GM18519 (cell line): ENCODE measurements around the gene IL2RG.

ENCODE experiments used
- ATAC-seq: cut with Tn5 transposase; IDR thresholded peaks from one replicate; pipeline ENCODE4 v1.9.1; 2021; ENCODE audit warnings: mild to moderate bottlenecking, moderate library complexity; ENCODE audit not compliant: unreplicated experiment, low FRiP score

Gene IL2RG

GRCh38 chrX:71111141-71111843 is at the start of gene IL2RG:
Gene IL2RG, minus strand, starts transcription at chrX:71111577. Its CDS starts 38 bp downstream, at chrX:71111539.
- ATAC-seq = peak; percentile 83

- no peak for ATAC-seq
These were observed 49.1 kb upstream of the IL2RG start for GRCh38 chrX:71160475-71160874.

- no peak for ATAC-seq
These were observed 48.0 kb upstream of the IL2RG start for GRCh38 chrX:71159335-71159734.

GRCh38 chrX:71158603-71159002 is 47.2 kb upstream of the IL2RG start:
- ATAC-seq = no peak

- no peak for ATAC-seq
These were observed 43.3 kb upstream of the IL2RG start for GRCh38 chrX:71154641-71155040.

- ATAC-seq = no peak
These were observed 42.8 kb upstream of the IL2RG start for GRCh38 chrX:71154196-71154595.

GRCh38 chrX:71151366-71151765 is 40.0 kb upstream of the IL2RG start:
- ATAC-seq = no peak

- ATAC-seq = no peak
These were observed 36.9 kb upstream of the IL2RG start for GRCh38 chrX:71148278-71148663.

- no peak for ATAC-seq
These were observed 36.3 kb upstream of the IL2RG start for GRCh38 chrX:71147496-71148277.

- no peak for ATAC-seq
These were observed 33.3 kb upstream of the IL2RG start, which contains the start of gene NLGN3 for GRCh38 chrX:71144651-71145050. Gene NLGN3, plus strand, starts transcription at chrX:71144841. Its CDS starts 2,909 bp downstream, at chrX:71147750.

- ATAC-seq = no peak
These were observed 32.1 kb upstream of the IL2RG start for GRCh38 chrX:71143508-71143907.

GRCh38 chrX:71140440-71140839 is 29.1 kb upstream of the IL2RG start:
- ATAC-seq = no peak

- no peak for ATAC-seq
These were observed 20.1 kb upstream of the IL2RG start for GRCh38 chrX:71131510-71131909.

- ATAC-seq = no peak
These were observed 17.8 kb upstream of the IL2RG start for GRCh38 chrX:71128915-71129765.

GRCh38 chrX:71128166-71128833 is 16.9 kb upstream of the IL2RG start:
- ATAC-seq = no peak

GRCh38 chrX:71118985-71119535 is 7.7 kb upstream of the IL2RG start:
- ATAC-seq = no peak

- ATAC-seq = peak; percentile 88
These were observed 6.9 kb upstream of the IL2RG start, which contains the start of gene MED12 for GRCh38 chrX:71118032-71118984. Gene MED12, plus strand, starts transcription at chrX:71118596. Its CDS starts 159 bp downstream, at chrX:71118755.

- no peak for ATAC-seq
These were observed 6.0 kb upstream of the IL2RG start for GRCh38 chrX:71117358-71117757.

- ATAC-seq = peak; percentile 16
These were observed 599 bp upstream of the IL2RG start for GRCh38 chrX:71111921-71112431.
